HG03460 (cell line): Measurements from ENCODE around the gene TMEM260.
"Not testable (repeated sequence)": the region's sequence is repeated elsewhere in the genome, so short reads cannot be mapped to it uniquely, and the experiment has no call there.

Experiments used
- ATAC-seq: cut with Tn5 transposase; IDR thresholded peaks from one replicate; pipeline ENCODE4 v1.9.1; 2021; ENCODE audit not compliant: unreplicated experiment

The TMEM260 gene

GRCh38 chr14:56598519-56598918 is 18.9 kb downstream of the TMEM260 start:
- no peak for ATAC-seq

- no peak for ATAC-seq
Observed at GRCh38 chr14:56603648-56604047, 24.1 kb downstream of the TMEM260 start.

- ATAC-seq, result no peak
Observed at GRCh38 chr14:56608689-56609088, 29.1 kb downstream of the TMEM260 start.

GRCh38 chr14:56611663-56612062 is 32.1 kb downstream of the TMEM260 start:
- not testable (repeated sequence) for ATAC-seq

GRCh38 chr14:56617084-56617483 is 37.5 kb downstream of the TMEM260 start:
- ATAC-seq, result no peak

GRCh38 chr14:56630707-56631106 is 51.1 kb downstream of the TMEM260 start:
- ATAC-seq, result no peak

- no peak for ATAC-seq
Observed at GRCh38 chr14:56632195-56632594, 52.6 kb downstream of the TMEM260 start.

- no peak for ATAC-seq
Observed at GRCh38 chr14:56633544-56633943, 53.9 kb downstream of the TMEM260 start.

- ATAC-seq, result no peak
Observed at GRCh38 chr14:56635041-56635440, 55.4 kb downstream of the TMEM260 start.

- no peak for ATAC-seq
Observed at GRCh38 chr14:56647493-56647892, 67.9 kb downstream of the TMEM260 start.

- no peak for ATAC-seq
Observed at GRCh38 chr14:56648508-56649301, 69.1 kb downstream of the TMEM260 start.

GRCh38 chr14:56649382-56649781 is 69.8 kb downstream of the TMEM260 start:
- no peak for ATAC-seq

- no peak for ATAC-seq
Observed at GRCh38 chr14:56650048-56650447, 70.5 kb downstream of the TMEM260 start.

- ATAC-seq, result no peak
Observed at GRCh38 chr14:56650979-56651378, 71.4 kb downstream of the TMEM260 start.

- ATAC-seq, result no peak
Observed at GRCh38 chr14:56657604-56658003, 78.0 kb downstream of the TMEM260 start.

GRCh38 chr14:56659378-56659777 is 79.8 kb downstream of the TMEM260 start:
- no peak for ATAC-seq

- ATAC-seq, result no peak
Observed at GRCh38 chr14:56659964-56660551, 80.5 kb downstream of the TMEM260 start.

- no peak for ATAC-seq
Observed at GRCh38 chr14:56660677-56661389, 81.2 kb downstream of the TMEM260 start.

GRCh38 chr14:56661478-56661877 is 81.9 kb downstream of the TMEM260 start:
- no peak for ATAC-seq

GRCh38 chr14:56664811-56665421 is 85.3 kb downstream of the TMEM260 start:
- no peak for ATAC-seq

- ATAC-seq, result no peak
Observed at GRCh38 chr14:56666294-56666693, 86.7 kb downstream of the TMEM260 start.

GRCh38 chr14:56666716-56667115 is 87.1 kb downstream of the TMEM260 start:
- no peak for ATAC-seq
